GM12864 (cell line): ENCODE data around the gene NEUROG1.

Experiments
- DNase-seq: peaks from one replicate; pipeline ENCODE4 v3.0.0-alpha.2; 2011; ENCODE audit warnings: low read depth
- H3K4me3 ChIP-seq: 2 replicates; pipeline ENCODE4 v1.5.1; 2011; ENCODE audit warnings: mild to moderate bottlenecking, low read depth, low read length, control low read depth
- CTCF ChIP-seq: IDR thresholded peaks from 2 replicates; pipeline ENCODE4 v1.5.1; 2011; ENCODE audit warnings: low read depth, mild to moderate bottlenecking, moderate library complexity, low read length, control low read depth, inconsistent platforms; ENCODE audit errors: missing control alignments

The NEUROG1 gene

GRCh38 chr5:135535820-135536801 lies at the start of gene NEUROG1:
TSS of gene NEUROG1 (minus strand) at chr5:135535964. CDS start at chr5:135535690, 274 bp downstream.
- no peak within 1 kb of the TSS for H3K4me3 ChIP-seq
- DNase-seq, result no peak
- no peak for TF ChIP-seq CTCF

- DNase-seq, result no peak
- TF ChIP-seq CTCF, result no peak
- no peak overlapping the region for H3K4me3 ChIP-seq
Measured at GRCh38 chr5:135584918-135585317, 49.2 kb upstream of the NEUROG1 start.

- no peak for TF ChIP-seq CTCF
- no peak for DNase-seq
- no peak overlapping the region for H3K4me3 ChIP-seq
Measured at GRCh38 chr5:135584276-135584675, 48.5 kb upstream of the NEUROG1 start.

- DNase-seq, result no peak
- TF ChIP-seq CTCF, result no peak
- no peak overlapping the region for H3K4me3 ChIP-seq
Measured at GRCh38 chr5:135582099-135582781, 46.5 kb upstream of the NEUROG1 start.

GRCh38 chr5:135578685-135579341 lies 43.0 kb upstream of the NEUROG1 start, which contains the start of gene CXCL14:
TSS of gene CXCL14 (minus strand) at chr5:135578991. CDS start at chr5:135578778, 213 bp downstream.
- TF ChIP-seq CTCF, result no peak
- no peak within 1 kb of the TSS for H3K4me3 ChIP-seq
- no peak for DNase-seq

- no peak for DNase-seq
- H3K4me3 ChIP-seq, result no peak overlapping the region
- no peak for TF ChIP-seq CTCF
Measured at GRCh38 chr5:135578305-135578684, 42.5 kb upstream of the NEUROG1 start.
